ENCODE results near the gene ZNF587B.
"Not testable (repeated sequence)": the region's sequence is repeated elsewhere in the genome, so short reads cannot be mapped to it uniquely, and the experiment has no call there.

The ZNF587B gene

GRCh38 chr19:57819475-57820148 lies 10.5 kb upstream of the ZNF587B start:
- DNase-seq (ENCODE audit: low spot score): peak; percentile 97

- DNase-seq (ENCODE audit: low spot score): no peak
These were observed 9.5 kb upstream of the ZNF587B start for GRCh38 chr19:57820599-57820998.

- DNase-seq (ENCODE audit: low spot score): not testable (repeated sequence)
These were observed 9.0 kb upstream of the ZNF587B start for GRCh38 chr19:57821095-57821494.

- DNase-seq (ENCODE audit: low spot score): not testable (repeated sequence)
These were observed 8.6 kb upstream of the ZNF587B start for GRCh38 chr19:57821501-57821900.

- DNase-seq (ENCODE audit: low spot score): not testable (repeated sequence)
These were observed 6.9 kb upstream of the ZNF587B start for GRCh38 chr19:57823155-57823554.

- not testable (repeated sequence) for DNase-seq (ENCODE audit: low spot score)
These were observed 6.5 kb upstream of the ZNF587B start for GRCh38 chr19:57823608-57824007.

- DNase-seq (ENCODE audit: low spot score): no peak
These were observed 4.6 kb upstream of the ZNF587B start for GRCh38 chr19:57825511-57825910.

GRCh38 chr19:57829316-57829715 lies 783 bp upstream of the ZNF587B start:
- no peak for DNase-seq (ENCODE audit: low spot score)

GRCh38 chr19:57836991-57837390 lies 6.9 kb downstream of the ZNF587B start:
- not testable (repeated sequence) for DNase-seq (ENCODE audit: low spot score)

GRCh38 chr19:57838622-57839191 lies 8.6 kb downstream of the ZNF587B start:
- not testable (repeated sequence) for DNase-seq (ENCODE audit: low spot score)

GRCh38 chr19:57841122-57841763 lies 11.1 kb downstream of the ZNF587B start:
- DNase-seq (ENCODE audit: low spot score): no peak

GRCh38 chr19:57847164-57847563 lies 17.1 kb downstream of the ZNF587B start:
- DNase-seq (ENCODE audit: low spot score): not testable (repeated sequence)

GRCh38 chr19:57849162-57849665 lies 19.1 kb downstream of the ZNF587B start:
- not testable (repeated sequence) for DNase-seq (ENCODE audit: low spot score)

- peak; percentile 89 for DNase-seq (ENCODE audit: low spot score)
These were observed 19.8 kb downstream of the ZNF587B start, which contains the start of gene ZNF587 for GRCh38 chr19:57849666-57850473. ZNF587 (plus strand) TSS chr19:57849859; CDS start chr19:57850039, 180 bp downstream.

- DNase-seq (ENCODE audit: low spot score): peak; percentile 18
These were observed 20.5 kb downstream of the ZNF587B start for GRCh38 chr19:57850553-57851017.

- not testable (repeated sequence) for DNase-seq (ENCODE audit: low spot score)
These were observed 21.9 kb downstream of the ZNF587B start for GRCh38 chr19:57851812-57852603.

- not testable (repeated sequence) for DNase-seq (ENCODE audit: low spot score)
These were observed 24.0 kb downstream of the ZNF587B start for GRCh38 chr19:57854117-57854516.

GRCh38 chr19:57862351-57862750 lies 32.3 kb downstream of the ZNF587B start:
- DNase-seq (ENCODE audit: low spot score): not testable (repeated sequence)

- DNase-seq (ENCODE audit: low spot score): no peak
These were observed 37.9 kb downstream of the ZNF587B start for GRCh38 chr19:57867868-57868492.

GRCh38 chr19:57869655-57870054 lies 39.6 kb downstream of the ZNF587B start:
- DNase-seq (ENCODE audit: low spot score): not testable (repeated sequence)

- DNase-seq (ENCODE audit: low spot score): no peak
These were observed 40.1 kb downstream of the ZNF587B start for GRCh38 chr19:57870225-57870624.
